Upper lobe of left lung (tissue), 6 donors: ENCODE measurements around the gene EDARADD. TPM values are rescaled to one million over a fixed set of nuclear protein-coding genes. Genes with fewer than 3 reads are reported as not detected.

Experiments used
- ATAC-seq, 2 donors: fragments of 200-7000 bp; cut with Tn5 transposase; one replicate each; pipeline ENCODE4 v1.9.1; 2022; ENCODE audit warnings: mild to moderate bottlenecking in 2 of 2, moderate library complexity in 2 of 2; ENCODE audit not compliant: low FRiP score in 2 of 2
- DNase-seq, 2 donors: peaks; one replicate each; pipeline ENCODE4 v3.0.0-alpha.2; 2019 to 2020
- H3K27ac ChIP-seq, 4 donors: fragments of 200-600 bp; sonication (generic); one replicate each; pipeline ENCODE4 v1.5.1; 2016 to 2019
- H3K27me3 ChIP-seq, 4 donors: fragments of 200-600 bp; sonication (generic); one replicate each; pipeline ENCODE4 v1.5.1; 2017 to 2019
- H3K36me3 ChIP-seq, 4 donors: fragments of 200-600 bp; sonication (generic); one replicate each; pipeline ENCODE4 v1.5.1; 2016 to 2019
- H3K4me1 ChIP-seq, 4 donors: fragments of 200-600 bp; sonication (generic); one replicate each; pipeline ENCODE4 v1.5.1; 2018 to 2019
- H3K4me3 ChIP-seq, 4 donors: fragments of 200-600 bp; sonication (generic); one replicate each; pipeline ENCODE4 v1.5.1; 2017 to 2019; ENCODE audit warnings: mild to moderate bottlenecking in 2 of 4, moderate library complexity in 1 of 4
- H3K9me3 ChIP-seq, 4 donors: fragments of 200-600 bp; sonication (generic); one replicate each; pipeline ENCODE4 v1.5.1; 2018 to 2019
- CTCF ChIP-seq, 6 experiments: fragments of 450-650 bp in 4 of 6; fragments of 200-600 bp in 2 of 6; sonication (generic) in 2 of 6; IDR thresholded peaks; one replicate each; pipeline ENCODE4 v1.5.1; 2016 to 2019; ENCODE audit warnings: antibody characterized with exemption in 6 of 6
- EP300 ChIP-seq, 4 donors: sonication (generic); formaldehyde crosslinking; IDR thresholded peaks; one replicate each; pipeline ENCODE4 v1.5.1; 2017; ENCODE audit warnings: antibody characterized with exemption in 4 of 4, control low read depth in 2 of 4
- POLR2A ChIP-seq, 4 donors: fragments of 450-650 bp; IDR thresholded peaks; one replicate each; pipeline ENCODE4 v1.5.1; 2016 to 2017; ENCODE audit warnings: antibody characterized with exemption in 4 of 4, mild to moderate bottlenecking in 2 of 4
- POLR2AphosphoS5 ChIP-seq, 2 donors: sonication (generic); formaldehyde crosslinking; IDR thresholded peaks; one replicate each; pipeline ENCODE4 v1.5.1; 2017; ENCODE audit warnings: antibody characterized with exemption in 2 of 2
- WGBS, 2 donors: methylation state at CpG; one replicate each; pipeline ENCODE4 v1.1.5; 2017 to 2018; 5-methylcytosine and 5-hydroxymethylcytosine counted together
- total RNA-seq, 6 donors: library from RNA; depleted of rRNA in 4 of 6; stranded (reverse); fragments of >200 nt in 4 of 6; gene quantifications; one replicate each; pipeline versions ENCODE4 v1.1.0 to v1.2.1, GENCODE V29; 2016 to 2021
- donor health status: DM: no; HTN: no; CAD: no; lungs with moderate emphysema.
- donor health status: DM: no; HTN: yes; CAD: no; lungs with severe emphysema.

EDARADD gene
- total RNA-seq, 6 donors from 2014 or later: 0.11 to 2.6 (median 0.57) TPM; not detected in 1

DNA sequence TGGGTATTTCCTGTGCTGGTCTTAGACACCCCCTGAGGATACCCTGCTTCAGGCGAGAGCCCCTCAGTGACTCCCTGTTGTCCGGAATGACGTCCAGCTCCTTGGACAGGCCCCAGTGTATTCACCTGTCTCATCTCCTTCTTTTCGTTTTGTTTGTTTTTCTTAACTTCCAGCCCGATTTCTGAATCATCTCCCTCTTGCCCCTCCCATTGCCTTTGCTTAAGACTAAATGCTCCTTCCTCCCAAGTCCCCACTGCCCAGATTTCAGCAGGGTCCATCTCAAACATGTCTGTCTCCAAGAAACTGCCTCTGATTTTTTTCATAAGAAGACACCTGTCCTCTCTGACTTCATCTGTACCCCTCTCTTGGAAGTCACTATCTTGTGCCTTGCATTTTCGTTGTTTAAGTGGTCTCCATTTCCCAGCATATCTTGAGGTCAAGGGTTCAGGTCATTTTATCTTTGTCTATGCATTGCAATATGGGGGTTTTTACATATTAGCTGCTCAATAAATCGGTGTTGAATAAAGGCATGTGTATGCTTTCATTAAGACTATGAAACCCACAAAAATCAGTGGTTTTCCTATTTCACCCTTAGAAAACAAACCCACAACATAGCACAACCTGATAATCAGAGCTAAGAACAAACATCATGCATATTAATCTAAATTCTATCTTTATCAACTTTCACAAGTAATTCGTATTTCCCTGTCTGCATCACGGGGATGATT is 71.3 kb downstream of the EDARADD start:
- H3K9me3 ChIP-seq: no peaks in the 10 kb centered on the region
- H3K4me1 ChIP-seq: no peaks in the 10 kb centered on the region
- H3K36me3 ChIP-seq: no peaks in the 10 kb centered on the region
- TF ChIP-seq POLR2AphosphoS5 (IDR thresholded peaks at IDR 0.05) (no peak), EP300 (IDR thresholded peaks at IDR 0.05) (no peak), POLR2A (IDR thresholded peaks at IDR 0.05) (no peak), CTCF (IDR thresholded peaks at IDR 0.05) (no peak)
- WGBS, 2 donors: 74 to 78% methylated on average over 9 of the region's 9 CpGs
- H3K27ac ChIP-seq: no peak overlapping the region
- ATAC-seq (no peak), DNase-seq (no peak)
- H3K4me3 ChIP-seq: no peak overlapping the region
- H3K27me3 ChIP-seq: no peaks in the 10 kb centered on the region

DNA sequence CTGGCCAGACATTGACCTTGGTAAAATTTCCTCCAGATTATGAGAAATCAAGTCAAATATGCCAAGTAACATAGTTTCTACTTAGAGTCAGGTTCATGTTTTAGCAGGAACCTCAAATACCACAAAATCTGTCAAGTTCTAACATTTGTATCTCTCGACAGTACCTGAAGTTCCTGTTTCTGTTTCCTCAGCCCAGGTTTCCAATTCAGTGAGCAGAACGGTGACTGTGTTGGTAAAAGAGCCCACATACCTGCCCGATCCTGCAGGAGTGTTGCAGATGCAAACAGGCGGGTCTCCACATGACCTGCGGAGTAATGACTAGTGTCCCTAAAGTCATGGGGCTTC is 71.8 kb downstream of the EDARADD start:
- WGBS, 2 donors: 66 to 74% methylated on average over 5 of the region's 5 CpGs
- Histone ChIP-seq H3K27me3 (no peaks in the 10 kb centered on the region), H3K36me3 (no peaks in the 10 kb centered on the region), H3K27ac (no peak overlapping the region), H3K9me3 (no peaks in the 10 kb centered on the region), H3K4me3 (no peak overlapping the region), H3K4me1 (no peaks in the 10 kb centered on the region)
- TF ChIP-seq EP300 (IDR thresholded peaks at IDR 0.05): no peak
- TF ChIP-seq POLR2AphosphoS5 (IDR thresholded peaks at IDR 0.05): no peak
- no peak for TF ChIP-seq POLR2A (IDR thresholded peaks at IDR 0.05)
- no peak for TF ChIP-seq CTCF (IDR thresholded peaks at IDR 0.05)
- DNase-seq (no peak), ATAC-seq (no peak)

- no peak overlapping the region for H3K4me3 ChIP-seq
These were observed 73.2 kb downstream of the EDARADD start for GRCh38 chr1:236467327-236467641.

DNA sequence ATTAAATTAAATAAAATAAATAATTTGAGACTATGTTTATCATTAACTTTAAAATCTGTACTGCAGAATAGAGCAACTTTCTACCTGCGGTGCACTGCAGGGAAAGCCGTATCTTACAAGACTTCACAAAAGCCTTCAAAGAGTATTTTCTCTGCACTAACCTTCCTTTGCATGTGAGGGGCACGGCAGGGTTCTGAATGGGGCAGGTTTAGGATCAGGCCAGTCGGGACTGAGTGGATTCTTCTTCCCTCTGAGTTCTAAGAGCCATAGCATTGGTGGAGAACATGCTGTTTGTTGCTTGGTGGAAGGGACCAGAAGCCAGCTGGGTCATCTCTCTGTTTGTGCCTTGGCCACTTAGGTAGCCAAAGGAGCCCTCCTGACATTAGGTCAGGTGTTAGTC is 74.5 kb downstream of the EDARADD start:
- Histone ChIP-seq H3K27me3 (no peaks in the 10 kb centered on the region), H3K4me3 (no peak overlapping the region), H3K27ac (no peak overlapping the region), H3K4me1 (no peaks in the 10 kb centered on the region), H3K9me3 (no peaks in the 10 kb centered on the region), H3K36me3 (no peaks in the 10 kb centered on the region)
- ATAC-seq (no peak), DNase-seq (no peak)
- TF ChIP-seq POLR2A (IDR thresholded peaks at IDR 0.05) (no peak), POLR2AphosphoS5 (IDR thresholded peaks at IDR 0.05) (no peak), CTCF (IDR thresholded peaks at IDR 0.05) (no peak), EP300 (IDR thresholded peaks at IDR 0.05) (no peak)
- 86 to 88% methylated on average over 4 of the region's 4 CpGs for WGBS, 2 donors

More at GRCh38 chr1:236467327-236467641, 73.2 kb downstream of the EDARADD start:
- DNase-seq: no peak
- no peak for TF ChIP-seq POLR2AphosphoS5 (IDR thresholded peaks at IDR 0.05)
- TF ChIP-seq POLR2A (IDR thresholded peaks at IDR 0.05): no peak
- TF ChIP-seq EP300 (IDR thresholded peaks at IDR 0.05): no peak
- TF ChIP-seq CTCF (IDR thresholded peaks at IDR 0.05): no peak
- Histone ChIP-seq H3K4me1 (no peaks in the 10 kb centered on the region), H3K9me3 (no peaks in the 10 kb centered on the region), H3K27ac (no peak overlapping the region), H3K27me3 (no peaks in the 10 kb centered on the region), H3K36me3 (no peaks in the 10 kb centered on the region)
- WGBS, 2 donors: 83 to 87% methylated on average over 5 of the region's 5 CpGs
- ATAC-seq: no peak

GRCh38 chr1:236469466-236469865 is 75.4 kb downstream of the EDARADD start:
- WGBS, 2 donors: 90 to 94% methylated on average over 6 of the region's 6 CpGs
- no peak for ATAC-seq
- no peaks in the 10 kb centered on the region for H3K9me3 ChIP-seq
- no peaks in the 10 kb centered on the region for H3K27me3 ChIP-seq
- H3K4me3 ChIP-seq: no peak overlapping the region
- no peaks in the 10 kb centered on the region for H3K36me3 ChIP-seq
- H3K27ac ChIP-seq: no peak overlapping the region
- no peaks in the 10 kb centered on the region for H3K4me1 ChIP-seq
- no peak for TF ChIP-seq POLR2AphosphoS5 (IDR thresholded peaks at IDR 0.05)
- TF ChIP-seq CTCF (IDR thresholded peaks at IDR 0.05): no peak
- no peak for TF ChIP-seq POLR2A (IDR thresholded peaks at IDR 0.05)
- no peak for TF ChIP-seq EP300 (IDR thresholded peaks at IDR 0.05)
- no peak for DNase-seq
